Keratinocyte (primary cell): ENCODE results near the gene WFS1. TPM values are rescaled to one million over a fixed set of nuclear protein-coding genes. Genes with fewer than 3 reads are reported as not detected.

Experiments
- DNase-seq: peaks from one replicate; pipeline ENCODE4 v3.0.0-alpha.2; 2011; ENCODE audit warnings: low read depth, missing footprints, low spot score
- FAIRE-seq: peaks from 2 replicates; lab custom pipeline; 2011; peaks lifted over from hg19 to GRCh38; lab: Jason Lieb, UNC
- H2AFZ ChIP-seq: 2 replicates; pipeline ENCODE4 v1.6.0; 2012; ENCODE audit warnings: low read length, control low read depth, inconsistent platforms; ENCODE audit not compliant: control insufficient read depth
- H3K27ac ChIP-seq: 2 replicates; pipeline ENCODE4 v1.5.1; 2011; ENCODE audit warnings: low read length; ENCODE audit not compliant: control insufficient read depth, insufficient read depth
- H3K27me3 ChIP-seq: 3 replicates; pipeline ENCODE4 v1.6.0; 2011; ENCODE audit warnings: low read length; ENCODE audit not compliant: control insufficient read depth, insufficient read depth; ENCODE audit errors: extremely low read depth
- H3K36me3 ChIP-seq, 2 experiments: 2 replicates in 1 of 2; 3 replicates in 1 of 2; pipeline ENCODE4 v1.5.1; 2011; ENCODE audit warnings: low read length in 2 of 2, mild to moderate bottlenecking in 1 of 2; ENCODE audit not compliant: control insufficient read depth in 2 of 2, insufficient read depth in 2 of 2; ENCODE audit errors: extremely low read depth in 1 of 2
- H3K4me1 ChIP-seq: 3 replicates; pipeline ENCODE4 v1.5.1; 2011; ENCODE audit warnings: low read length; ENCODE audit not compliant: control insufficient read depth, insufficient read depth; ENCODE audit errors: extremely low read depth
- H3K4me2 ChIP-seq: 3 replicates; pipeline ENCODE4 v1.6.0; 2011; ENCODE audit warnings: low read depth, low read length; ENCODE audit not compliant: control insufficient read depth, insufficient read depth; ENCODE audit errors: extremely low read depth
- H3K4me3 ChIP-seq, 3 experiments: fragments of 200-600 bp in 1 of 3; sonication (generic) in 1 of 3; 2 replicates in 2 of 3; 3 replicates in 1 of 3; pipeline ENCODE4 v1.5.1; 2011 to 2016; ENCODE audit warnings: low read length in 3 of 3, mild to moderate bottlenecking in 3 of 3, control low read depth in 2 of 3, inconsistent platforms in 1 of 3, low read depth in 1 of 3, mixed read lengths in 1 of 3, mixed run types in 1 of 3, moderate library complexity in 1 of 3; ENCODE audit not compliant: control insufficient read depth in 2 of 3, insufficient read depth in 2 of 3; ENCODE audit errors: extremely low read depth in 1 of 3
- H3K79me2 ChIP-seq: 2 replicates; pipeline ENCODE4 v1.6.0; 2012; ENCODE audit warnings: low read length; ENCODE audit not compliant: control insufficient read depth, insufficient read depth
- H3K9ac ChIP-seq: 3 replicates; pipeline ENCODE4 v1.6.0; 2011; ENCODE audit warnings: low read length; ENCODE audit not compliant: control insufficient read depth, insufficient read depth; ENCODE audit errors: extremely low read depth
- H3K9me1 ChIP-seq: 3 replicates; pipeline ENCODE4 v1.6.0; 2011; ENCODE audit warnings: low read length; ENCODE audit not compliant: control insufficient read depth, insufficient read depth; ENCODE audit errors: extremely low read depth
- H3K9me3 ChIP-seq: 2 replicates; pipeline ENCODE4 v1.5.1; 2012; ENCODE audit warnings: low read depth, low read length; ENCODE audit not compliant: control insufficient read depth
- H4K20me1 ChIP-seq: 3 replicates; pipeline ENCODE4 v1.6.0; 2011; ENCODE audit warnings: low read length; ENCODE audit not compliant: control insufficient read depth, insufficient read depth; ENCODE audit errors: extremely low read depth
- CTCF ChIP-seq, 3 experiments: IDR thresholded peaks in 1 of 3; conservative IDR thresholded peaks in 1 of 3; optimal IDR thresholded peaks in 1 of 3; 2 replicates in 2 of 3; 3 replicates in 1 of 3; pipeline versions ENCODE3 to v1.5.1; 2011; ENCODE audit warnings: low read length in 3 of 3, mild to moderate bottlenecking in 3 of 3, moderate library complexity in 2 of 3, control low read depth in 1 of 3, inconsistent platforms in 1 of 3; ENCODE audit not compliant: insufficient read depth in 2 of 3; ENCODE audit errors: extremely low read depth in 1 of 3
- EZH2 ChIP-seq: IDR thresholded peaks from one replicate; pipeline ENCODE4 v1.6.1; 2012; ENCODE audit warnings: inconsistent platforms, mild to moderate bottlenecking, low read length, moderate library complexity
- dilution Hi-C: fragments of 300-500 bp; cut with MboI; formaldehyde crosslinking; loops from one replicate; pipeline ENCODE4 v1.7.0; 2020; ENCODE audit warnings: low sequenced_read_pairs; ENCODE audit not compliant: extremely low pct_ligation_motif_present
- polyA minus RNA-seq, 3 experiments: library from RNA; depleted of rRNA, polyadenylated mRNA; stranded (reverse); fragments of >200 nt; gene quantifications; 1 replicate in 1 of 3; 2 replicates in 1 of 3; 3 replicates in 1 of 3; pipeline ENCODE4 v1.2.3, GENCODE V29; 2011
- polyA plus RNA-seq, 5 experiments: library from polyadenylated mRNA; depleted of rRNA in 3 of 5; stranded (reverse) in 3 of 5; stranded (forward) in 1 of 5; unstranded in 1 of 5; fragments of >200 nt; gene quantifications; 1 replicate in 1 of 5; 2 replicates in 3 of 5; 3 replicates in 1 of 5; pipeline versions ENCODE4 v1.2.1 to v1.2.3, GENCODE V29; 2011 to 2012; ENCODE audit warnings: missing spikeins in 2 of 5, low read depth in 1 of 5, low replicate concordance in 1 of 5

WFS1 gene
- polyA plus RNA-seq, result 7.0 to 11.7 TPM (median 9.9 TPM) in 3 replicates
- polyA plus RNA-seq (2011; ENCODE audit: low read depth), result 4.8 TPM
- 3.7 and 6.5 TPM in 2 replicates for polyA plus RNA-seq (2011; cell fraction: cytosol; rRNA removed)
- polyA plus RNA-seq (2011; cell fraction: nucleus; rRNA removed), result 23.4 and 31.9 TPM in 2 replicates
- 9.6 and 16.3 TPM in 2 replicates for polyA plus RNA-seq (2012; ENCODE audit: low replicate concordance)
- 12.4 to 64.5 TPM (median 16.1 TPM) in 3 replicates for polyA minus RNA-seq
- polyA minus RNA-seq (2011; cell fraction: cytosol; rRNA and poly(A)+ RNA removed), result 14.8 TPM
- 31.8 and 34.7 TPM in 2 replicates for polyA minus RNA-seq (2011; cell fraction: nucleus; rRNA and poly(A)+ RNA removed)

GRCh38 chr4:6269616-6270511 is at the start of gene WFS1:
Gene WFS1 (plus strand): TSS chr4:6269850. CDS start chr4:6277456, 7,606 bp downstream.
- Histone ChIP-seq H3K9me3 (no peaks in the 10 kb centered on the region), H4K20me1 (peaks cover 4% of the 10 kb centered on the region), H3K4me1 (peaks cover 15% of the 10 kb centered on the region), H3K4me2 (peak within 1 kb of the TSS; percentile 86), H3K27ac (peak within 1 kb of the TSS; percentile 36), H3K27me3 (no peaks in the 10 kb centered on the region), H3K36me3 (no peaks in the 10 kb centered on the region), H3K9me1 (no peaks in the 10 kb centered on the region), H3K79me2 (no peaks in the 10 kb centered on the region), H3K4me3 (peak within 1 kb of the TSS; percentile 73 to 93 (median 83)), H2AFZ (peak within 1 kb of the TSS; percentile 83), H3K9ac (peak within 1 kb of the TSS; percentile 77)
- dilution Hi-C loops, result no loop called here
- no peak for TF ChIP-seq EZH2
- no peak for TF ChIP-seq CTCF (optimal IDR thresholded peaks at IDR 0.05 in 1 of 3, IDR thresholded peaks at IDR 0.05 in 1 of 3, conservative IDR thresholded peaks at IDR 0.05 in 1 of 3; ENCODE audit: extremely low read depth in 1 of 3, insufficient read depth in 2 of 3, low read length in 3 of 3)
- no peak for FAIRE-seq
- peak; percentile 69 for DNase-seq

- Histone ChIP-seq H3K27ac (no peak overlapping the region), H3K9me1 (no peaks in the 10 kb centered on the region), H3K27me3 (peaks cover 20% of the 10 kb centered on the region), H3K36me3 (no peaks in the 10 kb centered on the region), H4K20me1 (no peaks in the 10 kb centered on the region), H3K9ac (no peak overlapping the region), H3K4me3 (no peak overlapping the region), H3K79me2 (no peaks in the 10 kb centered on the region), H2AFZ (no peak overlapping the region), H3K9me3 (no peaks in the 10 kb centered on the region), H3K4me2 (no peak overlapping the region), H3K4me1 (no peaks in the 10 kb centered on the region)
- dilution Hi-C loops, result no loop called here
- no peak for TF ChIP-seq EZH2
- TF ChIP-seq CTCF (optimal IDR thresholded peaks at IDR 0.05 in 1 of 3, IDR thresholded peaks at IDR 0.05 in 1 of 3, conservative IDR thresholded peaks at IDR 0.05 in 1 of 3; ENCODE audit: extremely low read depth in 1 of 3, insufficient read depth in 2 of 3, low read length in 3 of 3), result no peak
- FAIRE-seq, result no peak
- no peak for DNase-seq
These were observed 48.3 kb upstream of the WFS1 start for GRCh38 chr4:6221301-6221850.
